Peyer's patch (tissue), 4 donors: Measurements from ENCODE around the gene MAD1L1.

ENCODE experiments used
- CTCF ChIP-seq, 6 experiments: fragments of 450-650 bp in 4 of 6; fragments of 200-600 bp in 2 of 6; sonication (generic) in 1 of 6; IDR thresholded peaks; one replicate each; pipeline ENCODE4 v1.5.1; 2017 to 2019; ENCODE audit warnings: antibody characterized with exemption in 6 of 6, mild to moderate bottlenecking in 3 of 6, moderate library complexity in 1 of 6
- POLR2A ChIP-seq, 2 donors: fragments of 450-650 bp; IDR thresholded peaks; one replicate each; pipeline ENCODE4 v1.5.1; 2017; ENCODE audit warnings: antibody characterized with exemption in 2 of 2, mild to moderate bottlenecking in 2 of 2, moderate library complexity in 2 of 2

GRCh38 chr7:1869452-1870130 is 363.2 kb downstream of the MAD1L1 start:
- TF ChIP-seq CTCF (IDR thresholded peaks at IDR 0.05) (no peak), POLR2A (IDR thresholded peaks at IDR 0.05) (no peak)
